T-helper 1 cell (primary cell): ENCODE data around the gene RIIAD1.
A peak's percentile ranks its signal among the peaks of the same experiment; 100 is the strongest.
"Not testable (repeated sequence)": the region's sequence is repeated elsewhere in the genome, so short reads cannot be mapped to it uniquely, and the experiment has no call there.

Experiments used
- DNase-seq, 5 donors: peaks; one replicate each; pipeline ENCODE4 v3.0.0-alpha.2; 2012 to 2020

The RIIAD1 gene

DNA sequence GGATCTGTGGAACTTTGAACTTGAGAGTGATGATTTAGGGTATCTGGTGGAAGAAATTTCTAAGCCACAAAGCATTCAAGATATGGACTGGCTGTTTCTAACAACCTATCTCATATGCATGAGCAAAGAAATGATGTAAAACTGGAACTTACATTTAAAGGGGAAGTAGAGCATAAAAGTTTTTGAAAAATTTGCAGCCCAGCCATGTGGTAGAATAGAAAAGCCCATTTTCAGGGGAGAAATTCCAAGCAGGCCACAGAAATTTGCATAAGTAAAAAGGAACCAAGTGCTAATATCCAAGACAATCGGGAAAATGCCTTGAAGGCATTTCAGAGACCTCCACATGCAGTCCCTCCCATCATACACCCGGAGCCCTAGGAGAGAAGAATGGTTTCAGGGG is 15.7 kb downstream of the RIIAD1 start:
- no peak for DNase-seq

DNA sequence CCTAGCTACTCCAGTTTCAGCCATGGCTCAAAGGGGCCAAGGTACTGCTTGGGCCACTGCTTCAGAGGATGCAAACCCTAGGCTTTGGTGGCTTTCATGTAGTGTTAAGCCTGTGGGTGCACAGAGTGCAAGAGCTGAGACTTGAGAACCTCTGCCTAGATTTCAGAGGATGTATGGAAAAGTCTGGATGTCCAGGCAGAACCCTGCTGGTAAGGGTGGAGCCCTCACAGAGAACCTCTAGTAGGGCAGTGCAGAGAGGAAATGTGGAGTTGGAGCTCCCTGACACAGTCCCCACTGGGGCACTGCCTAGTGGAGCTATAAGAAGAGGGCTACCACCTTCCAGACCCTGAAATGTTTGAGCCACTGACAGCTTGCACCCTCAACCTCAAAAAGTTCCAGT is 16.2 kb downstream of the RIIAD1 start:
- DNase-seq = no peak

- DNase-seq = no peak
These were observed 18.5 kb downstream of the RIIAD1 start for GRCh38 chr1:151739590-151740355.

- DNase-seq = no peak
These were observed 20.2 kb downstream of the RIIAD1 start for GRCh38 chr1:151741516-151741915.

DNA sequence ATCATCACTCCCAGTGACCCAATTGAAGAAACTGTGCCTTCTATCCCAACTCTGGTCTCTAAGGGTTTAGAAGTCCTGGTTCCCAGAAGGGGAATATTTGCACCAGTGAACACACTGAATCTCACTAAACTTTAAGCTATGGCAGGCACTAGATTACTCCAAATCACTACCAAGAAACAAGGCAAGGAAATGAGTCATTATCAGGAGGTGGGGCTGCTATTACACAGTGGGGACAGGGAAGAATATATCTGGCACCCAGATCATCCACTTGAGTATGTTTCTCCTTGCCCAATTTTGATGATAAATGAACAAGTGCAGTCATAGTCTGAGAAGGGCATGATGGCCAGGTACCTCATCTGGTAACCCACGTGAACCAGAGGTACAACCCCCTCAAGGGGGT is 35.0 kb downstream of the RIIAD1 start:
- DNase-seq = peak in 1 of 5 donors; percentile 12

GRCh38 chr1:151759241-151759640 is 37.9 kb downstream of the RIIAD1 start:
- DNase-seq = no peak

- DNase-seq = no peak
These were observed 39.5 kb downstream of the RIIAD1 start for GRCh38 chr1:151760597-151761385.

DNA sequence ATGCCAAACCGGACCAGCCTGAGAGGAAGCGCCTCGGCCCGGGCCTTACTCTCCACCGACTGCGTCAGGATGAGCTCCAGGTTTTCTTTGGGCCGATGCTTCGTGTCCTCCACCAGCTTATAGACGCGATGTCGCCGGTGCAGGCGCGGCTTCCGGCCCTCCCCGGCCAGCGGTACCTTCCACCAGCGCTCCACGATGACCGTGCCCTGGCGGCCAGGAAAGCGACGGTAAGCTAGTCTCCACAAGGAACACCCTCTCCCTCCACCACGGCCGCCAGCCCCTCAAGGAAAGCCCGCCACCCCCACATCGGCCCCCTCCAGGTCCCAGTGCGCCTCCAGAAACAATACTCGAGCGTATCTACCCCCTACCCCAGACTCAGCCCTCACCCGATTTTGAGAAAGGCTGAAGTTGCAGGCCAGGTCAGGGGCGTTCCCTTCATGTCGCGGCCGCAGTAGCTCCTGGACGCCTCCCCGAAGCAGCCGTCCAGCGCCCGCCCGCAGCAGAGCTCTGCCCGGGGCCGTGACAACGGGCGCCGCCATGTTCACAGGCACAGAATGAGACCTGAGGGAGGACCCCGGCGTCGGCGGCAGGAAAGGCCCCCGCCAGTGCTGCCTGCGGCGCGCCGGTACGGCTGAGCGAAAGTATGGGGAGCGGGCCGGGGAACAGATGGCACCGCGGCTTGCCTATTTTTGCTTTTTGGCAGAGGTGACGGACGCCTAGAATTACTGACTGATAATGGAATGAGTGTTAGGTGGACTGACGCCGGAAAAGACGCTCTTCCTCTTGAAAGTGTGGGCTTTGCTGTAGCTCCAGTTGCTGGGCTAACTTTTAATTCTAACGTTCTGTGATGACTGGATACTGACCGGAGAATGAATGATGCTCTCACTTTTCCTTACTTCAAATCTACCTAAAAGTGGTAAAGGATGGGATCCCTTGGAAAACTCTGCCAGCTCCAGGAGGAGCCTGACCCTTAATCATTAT is 41.9 kb downstream of the RIIAD1 start, which contains the start of gene MRPL9:
TSS of gene MRPL9 (minus strand) at position 556 of the 981 bp plus-strand sequence. CDS start at position 539, 17 bp downstream.
- DNase-seq = peak; percentile 58 to 88 (median 76)

DNA sequence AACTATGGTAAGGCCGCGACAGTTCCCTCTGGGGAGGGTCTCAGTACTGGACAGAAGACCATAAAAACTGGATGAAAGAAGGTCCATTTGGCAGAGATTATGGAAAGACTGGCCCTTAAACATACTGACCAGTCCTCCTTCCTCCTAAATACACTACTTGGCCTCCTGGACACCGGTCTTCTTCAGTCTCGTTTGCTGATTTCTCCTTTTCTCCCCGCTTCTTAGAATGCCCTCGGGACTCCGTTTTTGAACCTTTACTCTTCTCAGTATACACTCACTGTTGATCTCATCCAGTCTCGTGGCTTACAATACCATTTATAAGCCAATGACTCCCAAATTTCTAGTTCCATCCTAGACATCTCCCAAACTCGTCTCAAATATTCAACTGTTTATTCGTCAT is 42.7 kb downstream of the RIIAD1 start:
- DNase-seq = no peak

DNA sequence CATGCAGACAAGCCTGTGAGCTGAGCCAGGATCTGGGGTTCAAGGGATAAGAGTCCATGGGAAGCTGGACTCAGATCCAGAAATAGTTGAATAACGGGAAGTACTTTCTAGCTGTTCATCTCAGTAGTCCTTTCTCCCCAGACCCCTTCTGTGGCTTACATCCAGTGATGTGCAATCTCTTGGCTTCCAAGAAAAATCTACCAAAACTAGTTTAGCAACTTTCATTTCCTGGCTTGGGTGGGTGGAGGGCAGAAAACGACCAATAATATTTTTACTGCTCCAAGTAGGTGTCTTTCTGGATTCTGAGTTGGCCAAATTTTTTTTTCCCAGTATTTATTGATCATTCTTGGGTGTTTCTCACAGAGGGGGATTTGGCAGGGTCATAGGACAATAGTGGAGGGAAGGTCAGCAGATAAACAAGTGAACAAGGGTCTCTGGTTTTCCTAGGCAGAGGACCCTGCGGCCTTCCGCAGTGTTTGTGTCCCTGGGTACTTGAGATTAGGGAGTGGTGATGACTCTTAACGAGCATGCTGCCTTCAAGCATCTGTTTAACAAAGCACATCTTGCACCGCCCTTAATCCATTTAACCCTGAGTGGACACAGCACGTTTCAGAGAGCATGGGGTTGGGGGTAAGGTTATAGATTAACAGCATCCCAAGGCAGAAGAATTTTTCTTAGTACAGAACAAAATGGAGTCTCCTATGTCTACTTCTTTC is 47.2 kb downstream of the RIIAD1 start:
- DNase-seq = not testable (repeated sequence)

DNA sequence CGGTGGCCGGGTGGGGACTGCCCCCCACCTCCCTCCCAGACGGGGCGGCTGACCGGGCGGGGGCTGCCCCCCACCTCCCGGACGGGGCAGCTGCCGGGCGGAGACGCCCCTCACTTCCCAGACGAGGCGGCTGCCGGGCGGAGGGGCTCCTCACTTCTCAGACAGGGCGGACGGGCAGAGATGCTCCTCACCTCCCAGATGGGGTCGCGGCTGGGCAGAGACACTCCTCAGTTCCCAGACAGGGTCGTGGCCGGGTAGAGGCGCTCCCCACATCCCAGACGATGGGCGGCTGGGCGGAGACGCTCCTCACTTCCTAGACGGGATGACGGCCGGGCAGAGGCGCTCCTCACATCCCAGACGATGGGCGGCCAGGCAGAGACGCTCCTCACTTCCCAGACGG is 47.9 kb downstream of the RIIAD1 start:
- not testable (repeated sequence) for DNase-seq

DNA sequence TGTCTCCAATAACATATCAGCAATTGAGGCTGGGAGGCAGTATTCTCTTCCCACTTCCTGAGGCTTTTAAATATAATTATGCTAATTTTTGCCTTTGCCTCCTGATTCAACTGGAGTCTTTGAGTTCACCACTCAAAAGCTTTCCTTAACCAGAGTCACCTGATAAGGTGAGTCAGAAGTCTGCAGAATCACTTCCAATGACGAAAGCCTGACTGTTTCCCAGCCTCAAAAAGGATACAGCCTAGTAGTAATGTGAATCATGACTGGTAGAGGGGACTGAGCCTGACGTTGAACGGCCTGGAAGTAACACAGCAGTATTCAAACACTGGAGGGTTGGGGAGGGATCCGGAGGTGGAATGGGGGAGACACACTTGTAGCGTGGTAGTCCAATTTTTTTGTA is 52.4 kb downstream of the RIIAD1 start:
- DNase-seq = no peak

DNA sequence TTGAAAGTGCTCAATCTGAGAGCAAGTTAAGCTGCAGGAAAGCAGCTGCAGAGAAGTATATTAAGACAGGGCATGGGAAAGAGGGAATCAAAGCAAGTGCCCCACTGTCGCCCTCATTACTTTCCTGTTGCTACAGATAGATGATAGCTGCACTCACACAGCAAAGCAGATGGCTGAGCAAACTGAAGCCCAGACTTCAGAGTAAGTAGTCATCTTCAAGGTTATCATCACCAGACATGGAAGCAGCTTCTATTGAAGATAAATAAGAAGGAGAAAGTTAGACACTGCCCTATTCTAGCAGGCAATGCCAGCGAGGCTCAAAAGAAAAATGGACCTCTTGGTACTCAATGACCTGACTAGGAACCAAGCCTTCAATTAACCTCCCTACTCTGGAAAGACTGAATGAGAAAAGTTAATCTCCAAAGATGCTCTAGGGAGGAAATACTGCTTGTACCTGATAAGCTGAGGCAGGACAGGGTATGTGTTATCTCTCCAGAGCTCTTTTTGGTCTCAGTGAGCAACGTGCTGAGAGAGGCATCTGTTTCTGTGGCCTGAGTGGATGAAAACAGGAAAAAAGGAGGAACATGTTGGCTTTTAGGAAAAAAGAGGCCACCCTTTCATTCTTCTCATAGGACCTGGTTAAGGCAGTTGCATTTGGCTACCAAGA is 53.1 kb downstream of the RIIAD1 start:
- no peak for DNase-seq

DNA sequence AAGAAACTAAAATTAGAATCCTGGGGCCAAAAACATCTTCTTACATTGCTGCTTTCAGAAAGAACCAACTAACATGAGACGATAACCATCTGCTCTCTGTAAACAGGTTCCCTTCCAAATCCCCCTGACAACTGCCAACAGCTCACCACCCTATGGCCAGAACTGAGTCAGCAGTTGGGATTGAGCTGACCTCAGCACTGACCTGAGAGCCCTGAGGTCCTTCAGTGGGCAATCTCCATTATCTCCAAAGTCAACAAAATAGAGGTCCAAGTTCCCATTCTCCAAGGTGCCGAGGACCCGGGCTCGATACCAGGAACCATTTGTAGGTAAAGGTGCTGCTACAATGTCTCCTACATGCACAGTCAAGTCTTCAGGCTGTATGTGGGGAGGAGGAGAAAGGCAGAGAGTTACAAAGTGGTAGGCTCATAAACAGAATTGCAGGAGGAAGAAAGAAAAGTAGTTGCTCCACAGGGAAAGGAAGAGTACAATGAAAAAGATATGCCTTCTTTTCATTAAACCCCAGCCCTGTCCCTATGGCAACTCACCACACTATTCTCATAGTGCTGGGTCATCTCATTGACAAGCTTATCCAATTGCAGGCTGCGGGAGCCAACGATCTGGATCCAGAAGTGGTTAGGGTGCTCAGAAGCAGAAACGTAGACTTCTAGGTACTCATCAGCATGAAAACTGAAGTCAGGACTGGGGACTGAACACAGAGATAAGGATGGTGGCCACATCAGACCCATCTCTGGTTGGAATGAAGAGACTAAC is 54.8 kb downstream of the RIIAD1 start:
- DNase-seq = no peak

- DNase-seq = no peak
These were observed 55.3 kb downstream of the RIIAD1 start for GRCh38 chr1:151776665-151777062.

DNA sequence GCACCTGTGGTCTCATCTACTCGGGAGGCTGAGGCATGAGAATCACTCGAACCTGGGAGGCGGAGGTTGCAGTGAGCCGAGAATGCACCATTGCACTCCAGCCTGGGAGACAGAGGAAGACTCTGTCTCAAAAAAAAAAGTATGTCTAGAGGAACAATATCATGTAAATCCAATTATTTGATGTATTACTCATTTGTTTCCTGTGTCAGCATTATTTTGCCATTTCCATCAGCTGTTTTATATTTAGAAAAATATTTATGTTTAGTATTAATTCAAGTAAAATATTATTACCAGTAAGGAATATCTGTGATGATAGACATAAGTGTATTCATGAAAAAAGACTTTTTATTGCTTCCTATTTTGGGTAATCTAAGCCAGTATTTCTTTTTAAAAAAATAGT is 56.0 kb downstream of the RIIAD1 start:
- no peak for DNase-seq
